Ascending aorta (tissue), 2 donors: ENCODE measurements around the gene SDC4. TPM values are rescaled to one million over a fixed set of nuclear protein-coding genes. Genes with fewer than 3 reads are reported as not detected.

Source experiments
- DNase-seq, 2 donors: peaks; one replicate each; pipeline ENCODE4 v3.0.0-alpha.2; 2019; ENCODE audit warnings: low spot score in 2 of 2
- H3K27ac ChIP-seq, 2 donors: fragments of 200-600 bp; sonication (generic); one replicate each; pipeline ENCODE4 v1.5.1; 2016 to 2017; ENCODE audit warnings: mild to moderate bottlenecking in 1 of 2
- H3K27me3 ChIP-seq: fragments of 200-600 bp; sonication (generic); one replicate; pipeline ENCODE4 v1.5.1; 2017
- H3K36me3 ChIP-seq, 2 donors: fragments of 200-600 bp; sonication (generic); one replicate each; pipeline ENCODE4 v1.5.1; 2016
- H3K4me1 ChIP-seq, 2 donors: fragments of 200-600 bp; sonication (generic); one replicate each; pipeline ENCODE4 v1.5.1; 2016 to 2017; ENCODE audit warnings: mild to moderate bottlenecking in 1 of 2
- H3K4me3 ChIP-seq, 2 donors: fragments of 200-600 bp; sonication (generic); one replicate each; pipeline ENCODE4 v1.5.1; 2016 to 2017; ENCODE audit warnings: mild to moderate bottlenecking in 1 of 2
- H3K9me3 ChIP-seq, 2 donors: fragments of 200-600 bp; sonication (generic); one replicate each; pipeline ENCODE4 v1.5.1; 2016
- CTCF ChIP-seq, 3 experiments: fragments of 200-600 bp in 2 of 3; fragments of 450-650 bp in 1 of 3; sonication (generic) in 2 of 3; IDR thresholded peaks; one replicate each; pipeline ENCODE4 v1.5.1; 2016 to 2019; ENCODE audit warnings: antibody characterized with exemption in 3 of 3, mild to moderate bottlenecking in 1 of 3, moderate library complexity in 1 of 3
- intact Hi-C: fragments of 100-400 bp; cut with DNase I; formaldehyde crosslinking; loops from one replicate; pipeline ENCODE4 v1.15.1; 2023
- total RNA-seq: library from RNA; depleted of rRNA; stranded (reverse); fragments of >200 nt; gene quantifications from one replicate; pipeline ENCODE4 v1.1.0, GENCODE V29; 2016

The SDC4 gene
- total RNA-seq, 1 donor from 2014 or later = 63.8 TPM

DNA sequence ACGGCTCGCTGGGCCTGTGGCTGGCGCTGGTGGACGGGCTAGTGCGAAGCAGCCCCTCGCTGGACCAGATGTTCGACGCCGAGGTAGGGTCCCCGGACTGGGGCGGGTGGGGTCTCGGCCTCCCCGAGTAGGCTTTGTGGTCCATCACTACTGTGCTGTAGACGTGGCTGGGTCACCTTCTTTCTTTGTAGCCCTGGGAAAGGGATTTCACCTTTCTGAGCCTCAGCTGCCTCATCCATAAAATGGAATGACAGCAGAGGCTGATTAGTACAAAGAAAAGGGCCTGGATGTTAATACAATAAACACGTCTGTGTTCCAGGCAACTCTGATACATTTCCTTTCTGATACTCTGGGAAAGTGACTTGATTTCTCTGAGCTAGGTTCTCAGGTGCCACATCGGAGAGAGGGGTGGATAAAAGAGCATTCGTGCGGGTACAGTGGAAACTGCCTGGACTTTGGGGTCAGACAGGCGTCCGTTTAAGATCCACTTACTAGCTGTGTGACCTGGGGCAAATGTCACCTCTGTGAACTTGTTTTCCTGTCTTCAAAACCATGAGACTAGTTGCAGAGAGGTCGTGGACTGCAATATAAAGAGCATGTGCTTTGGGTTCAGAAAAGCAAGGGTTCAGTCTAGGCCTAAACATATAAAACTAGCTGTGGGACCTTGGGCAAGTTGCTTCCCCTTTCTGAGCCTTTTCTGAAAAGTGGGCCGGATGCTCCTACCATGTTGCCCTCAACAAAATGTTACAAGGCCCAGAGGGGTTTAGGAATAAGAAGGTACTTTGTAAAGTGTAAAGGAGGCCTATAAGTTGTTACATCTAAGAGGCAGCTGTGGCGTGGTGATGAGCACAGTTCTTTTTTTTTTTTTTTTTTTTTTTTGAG lies 15.6 kb upstream of the SDC4 start:
- H3K27ac ChIP-seq = peak overlapping the region; percentile 95 to 96
- H3K36me3 ChIP-seq = peaks cover 24 to 34% of the 10 kb centered on the region in 2 donors
- intact Hi-C loops = loop anchor here (1.0 to 2.0 kb wide), 6 partner anchors 8 to 72 kb away; no protein-coding TSS in a partner anchor
- H3K9me3 ChIP-seq = no peaks in the 10 kb centered on the region
- H3K27me3 ChIP-seq = no peaks in the 10 kb centered on the region
- H3K4me3 ChIP-seq = peak overlapping the region; percentile 73 to 75
- no peak for TF ChIP-seq CTCF (IDR thresholded peaks at IDR 0.05)
- DNase-seq = no peak
- peaks cover 0 to 19% of the 10 kb centered on the region in 2 donors for H3K4me1 ChIP-seq

GRCh38 chr20:45362804-45363610 lies 14.8 kb upstream of the SDC4 start, which contains the start of gene SYS1:
Gene SYS1 (plus strand): TSS chr20:45363156. CDS start chr20:45363532, 376 bp downstream.
- Histone ChIP-seq H3K27ac (peak within 1 kb of the TSS; percentile 95 to 96), H3K4me1 (peaks cover 0 to 26% of the 10 kb centered on the region in 2 donors), H3K27me3 (no peaks in the 10 kb centered on the region), H3K9me3 (no peaks in the 10 kb centered on the region), H3K36me3 (peaks cover 16 to 26% of the 10 kb centered on the region in 2 donors), H3K4me3 (peak within 1 kb of the TSS; percentile 73 to 75)
- peak; percentile 87 to 90 (median 88) for TF ChIP-seq CTCF (IDR thresholded peaks at IDR 0.05)
- peak; percentile 90 to 99 for DNase-seq
- intact Hi-C loops = loop anchor here (1.0 to 2.0 kb wide), 6 partner anchors 9 to 73 kb away; no protein-coding TSS in a partner anchor

DNA sequence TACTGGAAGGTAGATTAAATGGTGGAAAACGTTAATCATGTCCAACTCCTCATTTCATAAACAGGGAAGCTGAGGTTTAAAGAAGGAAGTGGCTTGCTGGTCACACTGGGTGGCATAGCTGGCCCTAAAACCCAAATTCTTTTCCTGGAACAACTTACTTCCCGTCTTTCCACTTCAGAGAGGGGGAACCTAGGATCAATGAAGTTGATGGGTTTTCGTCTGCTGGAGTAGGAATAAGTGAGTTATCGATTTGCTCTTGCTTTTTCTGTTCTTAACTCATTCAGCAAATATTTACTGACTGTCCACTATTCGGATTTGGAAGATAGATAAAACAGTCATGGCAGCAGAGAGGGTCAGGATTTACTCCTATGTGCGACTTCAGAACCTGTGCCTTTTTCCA lies 13.6 kb upstream of the SDC4 start:
- Histone ChIP-seq H3K9me3 (no peaks in the 10 kb centered on the region), H3K27ac (peak overlapping the region in 1 of 2 donors; percentile 3), H3K36me3 (peaks cover 4 to 15% of the 10 kb centered on the region in 2 donors), H3K4me1 (peaks cover 4 to 34% of the 10 kb centered on the region in 2 donors), H3K4me3 (no peak overlapping the region), H3K27me3 (no peaks in the 10 kb centered on the region)
- DNase-seq = no peak
- TF ChIP-seq CTCF (IDR thresholded peaks at IDR 0.05) = no peak
- intact Hi-C loops = loop anchor here (2.0 kb wide), 3 partner anchors 25 to 45 kb away; no protein-coding TSS in a partner anchor

- no peaks in the 10 kb centered on the region for H3K36me3 ChIP-seq
- no peaks in the 10 kb centered on the region for H3K9me3 ChIP-seq
- no peak for TF ChIP-seq CTCF (IDR thresholded peaks at IDR 0.05)
- intact Hi-C loops = loop anchor here (2.0 kb wide), 1 partner anchor 17 kb away; no protein-coding TSS in a partner anchor
- no peaks in the 10 kb centered on the region for H3K27me3 ChIP-seq
- peak overlapping the region; percentile 72 to 88 for H3K27ac ChIP-seq
- peaks cover 4 to 34% of the 10 kb centered on the region in 2 donors for H3K4me1 ChIP-seq
- H3K4me3 ChIP-seq = no peak overlapping the region
- no peak for DNase-seq
Observed at GRCh38 chr20:45359406-45360148, 11.4 kb upstream of the SDC4 start.

- Histone ChIP-seq H3K27ac (peak overlapping the region; percentile 72 to 88), H3K4me3 (no peak overlapping the region), H3K4me1 (peaks cover 4 to 32% of the 10 kb centered on the region in 2 donors), H3K9me3 (no peaks in the 10 kb centered on the region), H3K36me3 (no peaks in the 10 kb centered on the region), H3K27me3 (no peaks in the 10 kb centered on the region)
- no peak for TF ChIP-seq CTCF (IDR thresholded peaks at IDR 0.05)
- intact Hi-C loops = loop anchor here (2.0 kb wide), 1 partner anchor 16 kb away; no protein-coding TSS in a partner anchor
- DNase-seq = peak in 1 of 2 donors; percentile 90
Observed at GRCh38 chr20:45359069-45359405, 10.8 kb upstream of the SDC4 start.
